Ovary (tissue), 9 donors: ENCODE results near the gene STX8. TPM values are rescaled to one million over a fixed set of nuclear protein-coding genes. Genes with fewer than 3 reads are reported as not detected.

Source experiments
- DNase-seq, 5 donors: peaks; one replicate each; pipeline ENCODE4 v3.0.0-alpha.2; 2019 to 2020
- H3K27ac ChIP-seq, 2 donors: fragments of 200-600 bp; one replicate each; pipeline versions ENCODE4 v1.5.1 to v1.8.0; 2019 to 2022
- H3K27me3 ChIP-seq: fragments of 200-600 bp; one replicate; pipeline ENCODE4 v1.8.0; 2022
- H3K36me3 ChIP-seq: fragments of 200-600 bp; sonication (generic); one replicate; pipeline ENCODE4 v1.5.1; 2019
- H3K4me1 ChIP-seq: one replicate; pipeline ENCODE4 v1.8.1; 2013; ENCODE audit warnings: mild to moderate bottlenecking, moderate library complexity; ENCODE audit not compliant: insufficient read depth
- H3K4me3 ChIP-seq: fragments of 200-600 bp; sonication (generic); one replicate; pipeline ENCODE4 v1.5.1; 2017
- H3K9me3 ChIP-seq, 2 donors: fragments of 200-600 bp in 1 of 2; sonication (generic) in 1 of 2; one replicate each; pipeline versions ENCODE4 v1.5.1 to v1.8.1; 2013 to 2019; ENCODE audit warnings: mild to moderate bottlenecking in 1 of 2, moderate library complexity in 1 of 2
- EP300 ChIP-seq: sonication (generic); formaldehyde crosslinking; IDR thresholded peaks from one replicate; pipeline ENCODE4 v1.6.1; 2017; ENCODE audit warnings: antibody characterized with exemption
- POLR2A ChIP-seq: fragments of 450-650 bp; IDR thresholded peaks from one replicate; pipeline ENCODE4 v1.6.1; 2017; ENCODE audit warnings: antibody characterized with exemption, mild to moderate bottlenecking, moderate library complexity
- WGBS, 3 donors: extraction: QIAGEN DNeasy Blood & Tissue Kit in 1 of 3; methylation state at CpG; one replicate each; pipeline versions ENCODE4 v1.1.5 to v1.1.7; 2013 to 2017; 5-methylcytosine and 5-hydroxymethylcytosine counted together
- intact Hi-C, 4 donors: fragments of 100-400 bp; cut with DNase I; formaldehyde crosslinking; loops; one replicate each; pipeline versions ENCODE4 v1.11.0 to v1.15.1; 2022 to 2023
- polyA plus RNA-seq, 2 donors: library from polyadenylated mRNA; stranded (reverse); fragments of 200-250 nt in 1 of 2; fragments of 350-450 nt in 1 of 2; fragmentation: Illumina TruSeq in 1 of 2; extraction: RNeasy Lipid Tissue Mini Kit (QIAGEN cat#74804) in 1 of 2; gene quantifications; one replicate each; pipeline ENCODE4 v1.2.3, GENCODE V29; 2013 to 2014
- total RNA-seq, 7 donors: library from RNA; depleted of rRNA in 2 of 7; stranded (reverse); fragments of >200 nt in 2 of 7; fragmentation: NEBNext Ultra II Directional in 3 of 7; extraction: Animal tissue kit (Norgen Biotek cat#: 25700) in 3 of 7; gene quantifications; one replicate each; pipeline versions ENCODE4 v1.1.0 to v1.2.4, GENCODE V29; 2016 to 2023
- TF ChIP-seq, protein P1 (sequence below), 3 donors: fragments of 450-650 bp in 2 of 3; fragments of 200-600 bp in 1 of 3; IDR thresholded peaks; one replicate each; pipeline versions ENCODE4 v1.5.1 to v1.8.0; 2016 to 2022; ENCODE audit warnings: antibody characterized with exemption in 3 of 3, mild to moderate bottlenecking in 1 of 3
- donor health status: DM: no; HTN: no; CAD: no; lungs with moderate emphysema.
- donor health status: DM: no; HTN: no; CAD: no.
- donor health status: Bipolar disorder and iron deficiency.
- donor health status: DM: yes; HTN: yes; CAD: no.
- donor health status: DM: no; HTN: no; CAD: no.
- donor health status: DM: yes; HTN: yes; CAD: no.

The STX8 gene
- total and polyA plus RNA-seq, 9 donors, result 37.6 to 112 (median 53.8) TPM

DNA sequence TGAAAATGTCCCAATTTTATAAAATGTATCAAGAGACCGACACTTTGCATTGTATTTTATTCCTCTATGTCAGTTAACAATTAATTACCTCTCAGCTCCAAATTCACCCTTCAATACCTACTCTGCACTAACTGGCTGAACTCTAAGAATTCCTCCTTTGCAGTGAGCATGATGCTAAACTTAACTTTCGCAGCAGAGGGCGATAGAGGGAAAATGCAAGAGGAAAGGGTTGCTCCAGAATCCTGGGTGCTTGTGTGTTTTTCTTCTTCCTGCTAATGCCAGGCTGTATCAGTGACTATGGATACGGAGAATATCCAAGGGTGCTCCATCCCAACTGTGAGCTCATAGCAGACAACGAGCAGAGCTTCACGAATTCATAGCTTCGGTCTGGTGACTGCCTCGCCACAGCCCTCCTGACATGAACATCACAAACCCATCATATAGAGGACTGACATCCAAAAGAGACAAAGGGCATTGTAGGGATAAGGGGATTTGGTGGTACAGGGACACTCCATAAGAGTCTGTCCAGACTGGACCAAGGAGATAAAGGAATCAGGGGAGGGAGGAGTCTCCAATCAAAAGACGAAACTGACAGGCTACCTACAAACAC lies 172.9 kb downstream of the STX8 start:
- 96 to 98% (median 97%) methylated on average over 9 of the region's 9 CpGs for WGBS, 3 donors
- H3K27me3 ChIP-seq, result no peaks in the 10 kb centered on the region
- H3K4me1 ChIP-seq, result no peaks in the 10 kb centered on the region
- H3K36me3 ChIP-seq, result no peaks in the 10 kb centered on the region
- no peak overlapping the region for H3K27ac ChIP-seq
- no peak for DNase-seq
- intact Hi-C loops, result no loop called here
- no peak overlapping the region for H3K4me3 ChIP-seq
- TF ChIP-seq, protein P1, sequence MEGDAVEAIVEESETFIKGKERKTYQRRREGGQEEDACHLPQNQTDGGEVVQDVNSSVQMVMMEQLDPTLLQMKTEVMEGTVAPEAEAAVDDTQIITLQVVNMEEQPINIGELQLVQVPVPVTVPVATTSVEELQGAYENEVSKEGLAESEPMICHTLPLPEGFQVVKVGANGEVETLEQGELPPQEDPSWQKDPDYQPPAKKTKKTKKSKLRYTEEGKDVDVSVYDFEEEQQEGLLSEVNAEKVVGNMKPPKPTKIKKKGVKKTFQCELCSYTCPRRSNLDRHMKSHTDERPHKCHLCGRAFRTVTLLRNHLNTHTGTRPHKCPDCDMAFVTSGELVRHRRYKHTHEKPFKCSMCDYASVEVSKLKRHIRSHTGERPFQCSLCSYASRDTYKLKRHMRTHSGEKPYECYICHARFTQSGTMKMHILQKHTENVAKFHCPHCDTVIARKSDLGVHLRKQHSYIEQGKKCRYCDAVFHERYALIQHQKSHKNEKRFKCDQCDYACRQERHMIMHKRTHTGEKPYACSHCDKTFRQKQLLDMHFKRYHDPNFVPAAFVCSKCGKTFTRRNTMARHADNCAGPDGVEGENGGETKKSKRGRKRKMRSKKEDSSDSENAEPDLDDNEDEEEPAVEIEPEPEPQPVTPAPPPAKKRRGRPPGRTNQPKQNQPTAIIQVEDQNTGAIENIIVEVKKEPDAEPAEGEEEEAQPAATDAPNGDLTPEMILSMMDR (IDR thresholded peaks at IDR 0.05), result no peak
- TF ChIP-seq EP300, result no peak
- no peak for TF ChIP-seq POLR2A
- no peaks in the 10 kb centered on the region for H3K9me3 ChIP-seq

DNA sequence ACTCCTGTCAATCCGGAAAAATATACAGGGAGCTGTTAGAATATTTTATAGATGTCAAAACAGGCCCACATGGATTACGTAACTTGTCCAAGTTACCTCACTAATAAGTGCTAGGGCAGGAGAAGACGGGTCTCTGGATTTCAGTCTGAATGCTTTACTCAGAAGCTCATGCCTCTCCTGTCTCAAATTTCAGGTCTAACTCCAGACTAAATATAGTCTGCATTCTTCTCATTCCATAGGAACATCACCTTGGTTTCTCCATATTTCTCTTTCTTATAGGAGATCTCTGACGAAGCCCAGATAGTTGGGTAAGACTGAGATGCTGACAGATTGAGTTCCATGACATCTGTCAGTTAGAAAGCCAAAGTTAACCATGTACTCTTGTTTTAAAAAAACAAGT lies 174.2 kb downstream of the STX8 start:
- 58 to 69% (median 60%) methylated on average over 4 of the region's 4 CpGs for WGBS, 3 donors
- no peaks in the 10 kb centered on the region for H3K9me3 ChIP-seq
- H3K36me3 ChIP-seq, result no peaks in the 10 kb centered on the region
- TF ChIP-seq EP300 (no peak), POLR2A (no peak)
- TF ChIP-seq, protein P1 (IDR thresholded peaks at IDR 0.05), result no peak
- no peak overlapping the region for H3K27ac ChIP-seq
- no peak overlapping the region for H3K4me3 ChIP-seq
- H3K4me1 ChIP-seq, result no peaks in the 10 kb centered on the region
- no peaks in the 10 kb centered on the region for H3K27me3 ChIP-seq
- no peak for DNase-seq
- intact Hi-C loops, result no loop called here

DNA sequence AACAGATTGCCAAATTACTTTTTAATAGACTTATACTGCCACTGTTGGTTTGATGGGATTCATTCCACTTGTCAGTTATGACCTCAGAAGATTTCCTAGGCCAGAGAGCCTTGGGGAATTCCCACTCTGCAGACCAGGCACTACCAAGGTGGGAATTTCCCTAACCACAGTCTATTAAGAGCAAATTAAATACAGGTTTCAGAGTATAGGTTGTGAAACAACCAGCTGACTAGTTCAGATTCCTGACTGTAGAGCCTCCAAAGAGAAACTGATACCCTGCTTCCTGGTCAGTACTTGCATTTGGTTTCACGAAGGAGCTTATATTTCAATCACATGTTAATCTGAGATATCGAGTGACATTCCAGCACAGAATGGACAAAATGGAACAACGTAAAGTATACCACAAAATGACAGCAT lies 186.5 kb downstream of the STX8 start:
- intact Hi-C loops, result no loop called here
- no peak overlapping the region for H3K27ac ChIP-seq
- H3K4me1 ChIP-seq, result no peaks in the 10 kb centered on the region
- H3K9me3 ChIP-seq, result no peaks in the 10 kb centered on the region
- no peaks in the 10 kb centered on the region for H3K27me3 ChIP-seq
- WGBS, 3 donors, result 88 to 94% (median 92%) methylated on average over 3 of the region's 3 CpGs
- TF ChIP-seq, protein P1 (IDR thresholded peaks at IDR 0.05), result no peak
- no peak for TF ChIP-seq POLR2A
- TF ChIP-seq EP300, result no peak
- H3K4me3 ChIP-seq, result no peak overlapping the region
- DNase-seq, result no peak
- no peaks in the 10 kb centered on the region for H3K36me3 ChIP-seq

DNA sequence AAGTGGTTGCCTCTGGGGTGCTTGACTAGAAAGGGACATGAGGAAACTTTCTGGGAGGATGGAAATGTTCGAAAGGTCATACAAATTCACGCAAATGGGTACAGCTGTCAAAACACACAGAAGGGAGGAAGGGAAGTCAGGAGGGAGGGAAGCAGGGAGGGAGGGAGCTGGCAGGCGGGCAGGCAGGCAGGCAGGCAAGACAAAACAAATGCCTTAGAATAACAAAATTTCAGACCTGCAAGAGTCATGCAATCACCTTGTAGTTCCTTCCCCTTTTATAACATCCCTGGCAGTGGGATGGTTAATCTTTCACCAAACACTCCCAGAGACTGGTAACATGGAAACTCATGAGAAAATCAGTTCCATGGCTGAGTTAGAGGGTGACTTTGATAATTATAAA lies 189.2 kb downstream of the STX8 start:
- intact Hi-C loops, result no loop called here
- TF ChIP-seq EP300, result no peak
- 25 to 46% (median 34%) methylated on average over 3 of the region's 3 CpGs for WGBS, 3 donors

DNA sequence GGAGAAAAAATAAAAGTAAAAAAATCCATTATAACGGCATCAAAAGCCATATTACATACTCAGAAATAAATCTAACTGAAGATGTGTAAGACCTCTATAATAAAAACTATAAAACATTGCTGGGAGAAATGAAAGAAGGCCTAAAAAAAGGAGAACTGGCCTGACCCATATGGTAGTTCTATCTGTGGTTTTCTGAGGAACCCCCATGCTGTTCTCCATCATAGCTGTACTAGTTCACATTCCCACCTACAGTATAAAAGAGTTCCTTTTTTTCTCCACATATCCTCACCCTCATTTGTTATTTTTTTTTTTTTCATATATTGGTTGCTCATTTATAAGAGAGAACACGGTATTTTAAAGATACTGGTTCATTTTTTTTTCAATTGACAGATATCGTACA lies 191.8 kb downstream of the STX8 start:
- WGBS, 3 donors, result 94 to 98% (median 97%) methylated on average over 3 of the region's 3 CpGs
- Histone ChIP-seq H3K27me3 (no peaks in the 10 kb centered on the region), H3K9me3 (no peaks in the 10 kb centered on the region), H3K4me1 (no peaks in the 10 kb centered on the region), H3K4me3 (no peak overlapping the region), H3K36me3 (no peaks in the 10 kb centered on the region), H3K27ac (no peak overlapping the region)
- TF ChIP-seq POLR2A (no peak), EP300 (no peak)
- TF ChIP-seq, protein P1 (IDR thresholded peaks at IDR 0.05), result no peak
- no peak for DNase-seq
- intact Hi-C loops, result no loop called here

More for the DNA sequence above, 189.2 kb downstream of the STX8 start:
- Histone ChIP-seq H3K4me1 (no peaks in the 10 kb centered on the region), H3K9me3 (no peaks in the 10 kb centered on the region), H3K27ac (no peak overlapping the region), H3K4me3 (no peak overlapping the region), H3K27me3 (no peaks in the 10 kb centered on the region), H3K36me3 (no peaks in the 10 kb centered on the region)
- no peak for DNase-seq
